ENCODE data around the gene NTNG1. TPM values are rescaled to one million over a fixed set of nuclear protein-coding genes. Genes with fewer than 3 reads are reported as not detected.

NTNG1 gene
- total RNA-seq (2012; rRNA removed) (2.3 and 2.8 TPM in 2 replicates), polyA plus RNA-seq (2012; rRNA removed) (0.95 and 1.2 TPM in 2 replicates), Bru-seq, nascent RNA (percentile 13 among the genes with signal in this experiment), BruChase-seq, experiment 1, labeled RNA remaining after a 6-hour chase (percentile 4 among the genes with signal in this experiment), BruChase-seq, experiment 2, labeled RNA remaining after a 2-hour chase (percentile 11 among the genes with signal in this experiment)
- 0.36 and 0.55 TPM in 2 replicates for polyA plus RNA-seq (2012; cell fraction: cytosol; rRNA removed)
- 0.40 and 1.1 TPM in 2 replicates for polyA plus RNA-seq (2012; cell fraction: nucleus; rRNA removed; ENCODE audit: low replicate concordance)
- long read RNA-seq, partial matches to known transcripts: 0 of 1 reads
- long read RNA-seq, other reads (novel, unspliced or antisense): 1 of 1 reads

DNA sequence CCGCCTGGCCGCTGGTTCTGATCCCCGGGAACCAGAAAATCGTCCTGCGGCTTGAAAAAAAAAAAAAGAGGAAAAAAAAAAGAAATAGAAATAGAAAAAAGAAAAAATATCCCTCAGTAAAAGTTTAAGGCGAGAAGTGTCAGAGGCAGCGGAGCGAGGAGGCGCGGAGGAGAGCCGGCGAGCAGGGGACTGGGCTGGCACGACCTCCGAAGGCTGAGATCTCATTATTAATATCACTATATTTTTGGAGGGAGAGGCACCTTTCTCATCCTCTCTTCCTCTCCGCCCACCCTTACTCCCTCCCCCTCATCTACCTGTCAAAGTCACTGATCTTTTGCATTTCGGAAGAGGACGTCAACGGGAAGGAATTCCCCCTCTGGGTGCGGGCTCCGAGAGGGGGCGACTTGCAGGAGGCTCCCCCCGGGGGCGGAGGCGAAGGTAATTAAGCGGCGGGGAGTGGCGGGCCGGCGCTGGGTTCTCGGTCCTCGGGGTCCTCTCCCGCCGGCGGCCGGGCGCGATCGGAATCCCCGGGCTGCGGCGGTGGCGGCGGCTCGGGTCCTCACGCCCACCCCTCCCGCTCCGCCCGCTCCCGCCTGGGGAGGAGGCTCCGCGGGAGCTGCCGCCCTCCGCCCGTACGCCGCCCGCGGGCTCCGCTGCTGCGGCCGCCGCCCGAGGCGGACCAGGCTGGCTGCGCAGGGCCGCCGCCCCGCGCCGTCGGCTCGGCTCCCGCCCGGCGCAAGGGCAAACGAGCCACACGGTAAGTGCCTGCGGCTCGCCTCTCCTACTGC, at the start of gene NTNG1:
TSS of gene NTNG1 (plus strand) at position 337 of the 788 bp plus-strand sequence.
- no TSS peak for BruUV-seq (replicated peaks)
- in situ Hi-C loops (cut with MboI; ENCODE audit: low sequenced_read_pairs): no loop called here
- no peak within 1 kb of the TSS for H3K4ac ChIP-seq (ENCODE audit: low read depth, low read length)

More for the DNA sequence above, at the start of gene NTNG1:
- Histone ChIP-seq H2BK15ac (ENCODE audit: low read depth, low read length) (no peak within 1 kb of the TSS), H3K18ac (ENCODE audit: low read depth, low read length) (no peak within 1 kb of the TSS), H2BK5ac (ENCODE audit: low read depth, low read length, poor library complexity, severe bottlenecking) (no peak within 1 kb of the TSS), H3K9ac (ENCODE audit: low read depth, low read length) (no peak within 1 kb of the TSS), H2BK20ac (ENCODE audit: low read depth, low read length) (no peak within 1 kb of the TSS), H4K5ac (ENCODE audit: low read depth, low read length) (no peak within 1 kb of the TSS), H3K23ac (ENCODE audit: low read depth, low read length) (0 out of 2 replicates have a peak within 1 kb of the TSS, but pooled peaks have one; percentile 67), H3K4me1 (ENCODE audit: control insufficient read depth, insufficient read depth, low read length) (no peaks in the 10 kb centered on the region), H3K79me1 (ENCODE audit: low read depth in 1 of 2, low read length in 2 of 2) (no peaks in the 10 kb centered on the region), H2AK5ac (ENCODE audit: low read depth, low read length) (no peak within 1 kb of the TSS), H3K4me2 (ENCODE audit: low read depth, low read length) (peak within 1 kb of the TSS; percentile 96), H4K8ac (ENCODE audit: low read depth in 2 of 2, low read length in 2 of 2) (no peak within 1 kb of the TSS), H2BK120ac (ENCODE audit: low read depth, low read length) (no peak within 1 kb of the TSS), H3K27me3 (ENCODE audit: control insufficient read depth, insufficient read depth, low read length) (peaks cover 5% of the 10 kb centered on the region; the same call in 1 of the 2 replicates), H2AFZ (replicated peaks; ENCODE audit: low read length, poor library complexity) (peak within 1 kb of the TSS; percentile 81), H3K9me3 (ENCODE audit: control insufficient read depth, insufficient read depth, low read length) (no peaks in the 10 kb centered on the region), H3K56ac (ENCODE audit: extremely low read depth, insufficient read depth, low read length) (no peak within 1 kb of the TSS), H2AK9ac (replicated peaks; ENCODE audit: low read depth, low read length, poor library complexity) (no peak within 1 kb of the TSS), H4K20me1 (ENCODE audit: insufficient read depth, low read length) (no peaks in the 10 kb centered on the region), H4K91ac (ENCODE audit: insufficient read depth, low read depth, low read length) (no peak within 1 kb of the TSS), H3K14ac (replicated peaks; ENCODE audit: low read depth, low read length) (no peak within 1 kb of the TSS), H3K36me3 (ENCODE audit: control insufficient read depth, insufficient read depth, low read length) (no peaks in the 10 kb centered on the region), H3K9me1 (ENCODE audit: insufficient read depth, low read length) (no peaks in the 10 kb centered on the region), H3K27ac (ENCODE audit: insufficient read depth, low read length) (no peak within 1 kb of the TSS), H3K4me3 (ENCODE audit: insufficient read depth, low read depth, low read length) (peak within 1 kb of the TSS; percentile 46)
- WGBS, 2 experiments (ENCODE audit: extremely low coverage in 2 of 2, insufficient read length in 1 of 2): 0% methylated on average over 14 of the region's 79 CpGs; no CpG with 5 or more reads in 1 of the 2 experiments
- ATAC-seq (ENCODE audit: low read depth) (peak; percentile 56), DNase-seq (no peak)
- dilution Hi-C loops (cut with HindIII; ENCODE audit: low sequenced_read_pairs, unreplicated experiment) (no loop called here), intact Hi-C loops (cut with micrococcal nuclease) (loop anchor here (2.0 to 5.0 kb wide), 2 partner anchors 84 to 1119 kb away; partner anchors contain the start of gene PRMT6)
- ChIA-PET CTCF (no interaction called here), POLR2A (ENCODE audit: unreplicated experiment) (no interaction called here)
- no peak for TF ChIP-seq POLR2A (IDR thresholded peaks at IDR 0.05; ENCODE audit: low read depth, low read length)
- TF ChIP-seq CHD1 (IDR thresholded peaks at IDR 0.05; ENCODE audit: low read depth, low read length): no peak
- TF ChIP-seq, protein P1, sequence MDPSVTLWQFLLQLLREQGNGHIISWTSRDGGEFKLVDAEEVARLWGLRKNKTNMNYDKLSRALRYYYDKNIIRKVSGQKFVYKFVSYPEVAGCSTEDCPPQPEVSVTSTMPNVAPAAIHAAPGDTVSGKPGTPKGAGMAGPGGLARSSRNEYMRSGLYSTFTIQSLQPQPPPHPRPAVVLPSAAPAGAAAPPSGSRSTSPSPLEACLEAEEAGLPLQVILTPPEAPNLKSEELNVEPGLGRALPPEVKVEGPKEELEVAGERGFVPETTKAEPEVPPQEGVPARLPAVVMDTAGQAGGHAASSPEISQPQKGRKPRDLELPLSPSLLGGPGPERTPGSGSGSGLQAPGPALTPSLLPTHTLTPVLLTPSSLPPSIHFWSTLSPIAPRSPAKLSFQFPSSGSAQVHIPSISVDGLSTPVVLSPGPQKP (IDR thresholded peaks at IDR 0.05; ENCODE audit: borderline replicate concordance, low read depth, low read length): no peak
- TF ChIP-seq RAD21 (IDR thresholded peaks at IDR 0.05; ENCODE audit: low read length): no peak

Data from IMR-90 (cell line).